SK-N-SH treated with all-trans-retinoic acid at 6 μM for 48 hours (cell line): ENCODE data around the gene MYRF.

ENCODE experiments used
- ATAC-seq: fragments of 200-7000 bp; cut with Tn5 transposase; 3 replicates; pipeline ENCODE4 v1.9.1; 2020; ENCODE audit warnings: mild to moderate bottlenecking, moderate library complexity
- ARNTL ChIP-seq: fragments of 450-650 bp; formaldehyde crosslinking; IDR thresholded peaks from 2 replicates; pipeline ENCODE4 v1.5.0; 2020; ENCODE audit warnings: low read depth, mild to moderate bottlenecking, moderate library complexity, borderline replicate concordance
- BACH2 ChIP-seq: fragments of 250-450 bp; sonication (Bioruptor Pico); IDR thresholded peaks from 2 replicates; pipeline ENCODE4 v1.9.0; 2021; ENCODE audit warnings: mild to moderate bottlenecking, borderline replicate concordance
- CREB5 ChIP-seq: fragments of 250-450 bp; sonication (Bioruptor Pico); IDR thresholded peaks from 2 replicates; pipeline ENCODE4 v1.5.1; 2020; ENCODE audit warnings: low read depth, mild to moderate bottlenecking, moderate library complexity
- CSDC2 ChIP-seq: fragments of 250-450 bp; sonication (Bioruptor Pico); IDR thresholded peaks from 2 replicates; pipeline ENCODE4 v1.5.0; 2020; ENCODE audit warnings: mild to moderate bottlenecking, moderate library complexity
- CSRNP3 ChIP-seq: fragments of 250-450 bp; sonication (Bioruptor Pico); IDR thresholded peaks from 2 replicates; pipeline ENCODE4 v1.5.1; 2021; ENCODE audit warnings: mild to moderate bottlenecking, moderate library complexity
- ESRRG ChIP-seq: fragments of 250-450 bp; sonication (Bioruptor Pico); IDR thresholded peaks from 2 replicates; pipeline ENCODE4 v1.6.1; 2021; ENCODE audit warnings: mild to moderate bottlenecking
- ISL1 ChIP-seq: fragments of 250-450 bp; sonication (Bioruptor Pico); IDR thresholded peaks from 2 replicates; pipeline ENCODE4 v2.1.2; 2022; ENCODE audit warnings: mild to moderate bottlenecking, moderate library complexity
- OSR1 ChIP-seq: fragments of 250-450 bp; sonication (Bioruptor Pico); IDR thresholded peaks from 2 replicates; pipeline ENCODE4 v1.8.0; 2022; ENCODE audit warnings: moderate library complexity, mild to moderate bottlenecking, inconsistent platforms
- PATZ1 ChIP-seq: fragments of 250-450 bp; sonication (Bioruptor Pico); IDR thresholded peaks from 2 replicates; pipeline ENCODE4 v1.8.0; 2020; ENCODE audit warnings: mild to moderate bottlenecking, moderate library complexity, borderline replicate concordance
- POU6F1 ChIP-seq: fragments of 250-450 bp; sonication (Bioruptor Pico); IDR thresholded peaks from 2 replicates; pipeline ENCODE4 v1.8.0; 2021; ENCODE audit warnings: low read depth, mild to moderate bottlenecking, moderate library complexity, borderline replicate concordance
- SNAI2 ChIP-seq: fragments of 250-450 bp; sonication (Bioruptor Pico); IDR thresholded peaks from 2 replicates; pipeline ENCODE4 v1.5.0; 2020; ENCODE audit warnings: mild to moderate bottlenecking, moderate library complexity
- TCF4 ChIP-seq: fragments of 250-450 bp; sonication (Bioruptor Pico); IDR thresholded peaks from 2 replicates; pipeline ENCODE4 v1.8.0; 2021; ENCODE audit warnings: mild to moderate bottlenecking, moderate library complexity, borderline replicate concordance
- TOX ChIP-seq: fragments of 250-450 bp; sonication (Bioruptor Pico); IDR thresholded peaks from 2 replicates; pipeline ENCODE4 v1.8.0; 2021; ENCODE audit warnings: mild to moderate bottlenecking, moderate library complexity, borderline replicate concordance
- TSHZ2 ChIP-seq: fragments of 250-450 bp; sonication (Bioruptor Pico); IDR thresholded peaks from 2 replicates; pipeline ENCODE4 v1.5.0; 2020; ENCODE audit warnings: mild to moderate bottlenecking, moderate library complexity
- ZC3H10 ChIP-seq: fragments of 250-450 bp; sonication (Bioruptor Pico); IDR thresholded peaks from 2 replicates; pipeline ENCODE4 v1.5.1; 2021; ENCODE audit warnings: mild to moderate bottlenecking, moderate library complexity
- ZFP3 ChIP-seq: fragments of 250-450 bp; sonication (Bioruptor Pico); IDR thresholded peaks from 2 replicates; pipeline ENCODE4 v1.5.0; 2020; ENCODE audit warnings: mild to moderate bottlenecking, moderate library complexity
- ZFP30 ChIP-seq: fragments of 450-650 bp; formaldehyde crosslinking; IDR thresholded peaks from 2 replicates; pipeline ENCODE4 v1.5.0; 2022; ENCODE audit warnings: mild to moderate bottlenecking, moderate library complexity
- ZNF565 ChIP-seq: fragments of 450-650 bp; formaldehyde crosslinking; conservative IDR thresholded peaks from 2 replicates; pipeline ENCODE4 v1.5.0; 2020; ENCODE audit warnings: low read depth, mild to moderate bottlenecking, moderate library complexity
- ZNF70 ChIP-seq: fragments of 450-650 bp; formaldehyde crosslinking; IDR thresholded peaks from 2 replicates; pipeline ENCODE4 v1.5.0; 2020; ENCODE audit warnings: mild to moderate bottlenecking, moderate library complexity
- ZNF8 ChIP-seq: fragments of 450-650 bp; formaldehyde crosslinking; IDR thresholded peaks from 2 replicates; pipeline ENCODE4 v1.5.0; 2020; ENCODE audit warnings: mild to moderate bottlenecking, moderate library complexity

The MYRF gene

GRCh38 chr11:61749591-61750217 lies 2.7 kb upstream of the MYRF start:
- no peak for ATAC-seq
- TF ChIP-seq ZNF565 (CRISPR knock-in tag) (no peak), ARNTL (CRISPR knock-in tag) (no peak), ISL1 (CRISPR knock-in tag) (no peak), ZC3H10 (CRISPR knock-in tag) (no peak), SNAI2 (CRISPR knock-in tag) (no peak), OSR1 (CRISPR knock-in tag) (no peak), ZNF8 (no peak), PATZ1 (CRISPR knock-in tag) (no peak), POU6F1 (CRISPR knock-in tag) (no peak), ESRRG (no peak), ZFP30 (CRISPR knock-in tag) (no peak), ZNF70 (CRISPR knock-in tag) (no peak)
- TF ChIP-seq, all 23 proteins: peak for 0

- ATAC-seq = no peak
Observed at GRCh38 chr11:61750631-61751273, 1.7 kb upstream of the MYRF start.

GRCh38 chr11:61751384-61751783 lies 1.1 kb upstream of the MYRF start:
- ATAC-seq = no peak
- TF ChIP-seq OSR1 (CRISPR knock-in tag) = no peak
- no peak for TF ChIP-seq SNAI2 (CRISPR knock-in tag)
- no peak for TF ChIP-seq CSRNP3 (CRISPR knock-in tag)
- TF ChIP-seq ZC3H10 (CRISPR knock-in tag) = no peak
- no peak for TF ChIP-seq TOX
- TF ChIP-seq ZNF8 = no peak
- TF ChIP-seq CREB5 = no peak
- TF ChIP-seq BACH2 (CRISPR knock-in tag) = no peak
- TF ChIP-seq ARNTL (CRISPR knock-in tag) = no peak
- no peak for TF ChIP-seq CSDC2 (CRISPR knock-in tag)
- TF ChIP-seq ZFP30 (CRISPR knock-in tag) = no peak
- TF ChIP-seq ZNF565 (CRISPR knock-in tag) = no peak
- TF ChIP-seq TCF4 (CRISPR knock-in tag) = no peak
- no peak for TF ChIP-seq POU6F1 (CRISPR knock-in tag)

More at GRCh38 chr11:61750631-61751273, 1.7 kb upstream of the MYRF start:
- TF ChIP-seq ARNTL (CRISPR knock-in tag) (no peak), TOX (no peak), TCF4 (CRISPR knock-in tag) (no peak), ZC3H10 (CRISPR knock-in tag) (no peak), ZFP3 (CRISPR knock-in tag) (no peak), TSHZ2 (no peak), CSDC2 (CRISPR knock-in tag) (no peak)
